Measurements from ENCODE around the gene ARID3B. TPM values are rescaled to one million over a fixed set of nuclear protein-coding genes. Genes with fewer than 3 reads are reported as not detected.

ARID3B gene
- total RNA-seq, 2 donors from 2014 or later = 2.9 to 22.4 TPM

- ATAC-seq (no peak), DNase-seq (no peak)
- Histone ChIP-seq H3K9me3 (no peaks in the 10 kb centered on the region), H3K4me1 (no peaks in the 10 kb centered on the region), H3K27me3 (no peaks in the 10 kb centered on the region), H3K4me3 (no peak overlapping the region), H3K27ac (no peak overlapping the region), H3K36me3 (replicated peaks in 1 of 2; ENCODE audit: insufficient read depth in 1 of 2, low read depth in 2 of 2) (no peaks in the 10 kb centered on the region)
- intact Hi-C loops (cut with DNase I) = no loop called here
- TF ChIP-seq POLR2A (IDR thresholded peaks at IDR 0.05) (no peak), CTCF (IDR thresholded peaks at IDR 0.05) (no peak)
- 91 to 92% methylated on average over 2 of the region's 2 CpGs for WGBS, 2 donors
Measured at GRCh38 chr15:74500401-74500800, 40.6 kb upstream of the ARID3B start.

- no peak for DNase-seq
- WGBS, 2 donors = 86 to 89% methylated on average over 3 of the region's 3 CpGs
- Histone ChIP-seq H3K4me1 (no peaks in the 10 kb centered on the region), H3K4me3 (no peak overlapping the region), H3K27ac (no peak overlapping the region), H3K9me3 (no peaks in the 10 kb centered on the region), H3K36me3 (replicated peaks in 1 of 2; ENCODE audit: insufficient read depth in 1 of 2, low read depth in 2 of 2) (no peaks in the 10 kb centered on the region), H3K27me3 (no peaks in the 10 kb centered on the region)
- no peak for ATAC-seq
- no peak for TF ChIP-seq POLR2A (IDR thresholded peaks at IDR 0.05)
- TF ChIP-seq CTCF (IDR thresholded peaks at IDR 0.05) = no peak
- intact Hi-C loops (cut with DNase I) = no loop called here
Measured at GRCh38 chr15:74502301-74502700, 38.7 kb upstream of the ARID3B start.

DNA sequence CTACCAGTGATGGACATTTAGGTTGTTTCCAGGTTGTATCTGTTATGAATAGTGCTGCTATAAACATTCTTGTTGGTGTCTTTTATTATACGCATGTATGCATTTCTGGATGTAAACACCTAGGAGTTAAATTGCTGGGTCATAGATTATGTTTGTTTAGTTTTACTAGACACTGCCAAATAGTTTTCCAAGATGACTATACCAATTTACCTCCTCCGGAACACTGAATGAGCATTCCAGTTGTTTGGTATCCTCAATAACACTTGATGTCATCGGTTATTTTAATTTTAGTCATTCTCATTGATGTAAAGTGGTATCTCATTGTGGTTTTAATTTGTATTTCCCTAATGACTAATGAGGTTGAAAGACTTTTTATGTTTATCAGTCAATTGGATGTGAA, 36.6 kb upstream of the ARID3B start:
- TF ChIP-seq CTCF (IDR thresholded peaks at IDR 0.05) = no peak
- no peak for TF ChIP-seq POLR2A (IDR thresholded peaks at IDR 0.05)
- Histone ChIP-seq H3K27ac (no peak overlapping the region), H3K36me3 (replicated peaks in 1 of 2; ENCODE audit: insufficient read depth in 1 of 2, low read depth in 2 of 2) (no peaks in the 10 kb centered on the region), H3K4me1 (no peaks in the 10 kb centered on the region), H3K27me3 (no peaks in the 10 kb centered on the region), H3K4me3 (no peak overlapping the region), H3K9me3 (no peaks in the 10 kb centered on the region)
- intact Hi-C loops (cut with DNase I) = no loop called here
- ATAC-seq = no peak
- WGBS, 2 donors = 89 to 97% methylated on average over 3 of the region's 3 CpGs
- no peak for DNase-seq

DNA sequence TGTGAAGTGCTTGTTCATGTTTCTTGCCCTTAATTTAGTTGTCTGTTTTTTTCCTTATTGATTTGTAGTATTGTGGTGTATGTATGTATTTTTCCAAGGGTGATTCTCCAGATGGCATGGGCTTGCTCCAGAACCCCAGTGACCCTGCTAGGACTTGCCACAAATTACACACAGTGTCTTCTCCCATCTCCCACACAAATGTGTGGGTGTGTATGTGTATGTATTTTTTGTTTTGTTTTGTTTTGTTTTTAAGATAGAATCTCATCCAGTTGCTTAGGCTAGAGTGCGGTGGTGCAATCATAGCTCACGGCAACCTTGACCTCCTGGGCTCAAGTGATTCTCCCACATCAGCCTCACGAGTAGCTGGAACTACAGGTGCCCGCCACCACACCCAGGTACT, 36.2 kb upstream of the ARID3B start:
- Histone ChIP-seq H3K27ac (no peak overlapping the region), H3K36me3 (replicated peaks in 1 of 2; ENCODE audit: insufficient read depth in 1 of 2, low read depth in 2 of 2) (no peaks in the 10 kb centered on the region), H3K4me1 (no peaks in the 10 kb centered on the region), H3K4me3 (no peak overlapping the region), H3K27me3 (no peaks in the 10 kb centered on the region), H3K9me3 (no peaks in the 10 kb centered on the region)
- ATAC-seq = no peak
- TF ChIP-seq CTCF (IDR thresholded peaks at IDR 0.05) (no peak), POLR2A (IDR thresholded peaks at IDR 0.05) (no peak)
- 91 to 94% methylated on average over 2 to 4 of the region's 4 CpGs for WGBS, 2 donors
- DNase-seq = no peak
- intact Hi-C loops (cut with DNase I) = no loop called here

GRCh38 chr15:74505837-74506514, 35.0 kb upstream of the ARID3B start:
- Histone ChIP-seq H3K27ac (no peak overlapping the region), H3K9me3 (no peaks in the 10 kb centered on the region), H3K36me3 (replicated peaks in 1 of 2; ENCODE audit: insufficient read depth in 1 of 2, low read depth in 2 of 2) (no peaks in the 10 kb centered on the region), H3K4me3 (no peak overlapping the region), H3K4me1 (no peaks in the 10 kb centered on the region), H3K27me3 (no peaks in the 10 kb centered on the region)
- TF ChIP-seq POLR2A (IDR thresholded peaks at IDR 0.05) (no peak), CTCF (IDR thresholded peaks at IDR 0.05) (no peak)
- ATAC-seq (no peak), DNase-seq (no peak)
- WGBS, 2 donors = 87% methylated on average over 6 of the region's 6 CpGs
- intact Hi-C loops (cut with DNase I) = no loop called here
